Mesenteric fat pad (tissue), 1 donor: ENCODE measurements around the gene MTOR. TPM values are rescaled to one million over a fixed set of nuclear protein-coding genes. Genes with fewer than 3 reads are reported as not detected.
"Not testable (repeated sequence)": the region's sequence is repeated elsewhere in the genome, so short reads cannot be mapped to it uniquely, and the experiment has no call there.

ENCODE experiments used
- DNase-seq: peaks from one replicate; pipeline ENCODE4 v3.0.0-alpha.2; 2020; ENCODE audit warnings: low spot score
- total RNA-seq: library from RNA; stranded (reverse); fragmentation: NEBNext Ultra II Directional; extraction: Animal tissue kit (Norgen Biotek cat#: 25700); gene quantifications from one replicate; pipeline ENCODE4 v1.2.1, GENCODE V29; 2021
- donor health status: DM: yes; HTN: yes; CAD: no.

The MTOR gene
- total RNA-seq, 1 donor from 2014 or later = 35.1 TPM

DNA sequence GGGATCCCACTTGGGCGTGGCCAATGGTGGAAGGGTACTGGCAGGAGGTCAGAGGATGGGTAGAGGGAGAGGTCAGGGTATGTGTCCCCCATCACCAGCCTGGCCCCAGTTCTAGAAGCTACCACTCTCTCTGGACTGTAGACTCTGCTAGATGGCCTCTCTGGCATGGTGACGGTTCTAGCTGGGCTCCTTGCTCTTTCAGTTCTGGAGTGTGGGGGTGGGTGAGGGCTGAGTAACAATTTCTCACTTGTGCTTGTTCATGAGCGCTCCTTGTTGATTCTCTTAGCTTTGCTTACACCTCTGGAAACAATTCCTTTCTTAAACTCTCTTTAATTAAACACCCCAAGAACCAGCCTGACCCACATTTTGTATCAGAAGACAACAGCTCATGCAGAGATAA, 137.4 kb downstream of the MTOR start:
- DNase-seq = no peak

DNA sequence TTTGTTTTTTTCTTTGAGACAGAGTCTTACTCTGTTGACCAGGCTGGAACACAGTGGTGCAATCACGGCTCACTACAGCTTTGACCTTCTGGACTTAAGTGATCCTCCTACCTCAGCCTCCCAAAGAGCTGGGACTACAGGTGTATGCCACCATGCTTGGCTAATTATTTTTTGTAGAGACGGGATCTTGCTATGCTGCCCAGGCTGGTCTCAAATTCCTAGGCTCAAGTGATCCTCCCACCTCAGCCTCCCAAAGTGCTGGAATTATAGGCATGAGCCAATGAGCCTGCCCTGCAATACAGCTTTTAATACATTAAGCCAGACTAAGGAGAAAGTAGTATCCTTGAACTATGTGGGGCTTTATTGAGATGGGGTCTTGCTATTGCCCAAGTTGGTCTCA, 146.0 kb downstream of the MTOR start:
- no peak for DNase-seq

DNA sequence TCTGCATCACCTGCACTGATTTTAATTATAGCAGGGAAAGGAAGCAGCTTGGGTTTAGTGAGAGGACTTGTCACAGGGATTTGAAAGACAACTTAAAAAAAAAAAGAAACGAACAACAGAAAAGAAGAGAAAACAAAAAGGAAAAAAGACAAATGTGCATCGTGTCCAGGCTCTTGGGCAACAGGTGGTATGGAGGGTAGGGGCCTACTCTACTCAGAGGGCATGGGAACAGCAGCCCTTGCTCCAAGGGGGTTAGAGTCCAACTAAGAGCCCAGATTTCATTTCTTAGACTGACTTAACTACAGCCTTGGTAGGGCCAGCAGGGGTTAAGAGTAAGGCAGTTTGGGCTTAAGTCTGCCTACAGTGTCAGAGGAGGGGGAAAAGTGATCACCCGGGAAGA, 147.4 kb downstream of the MTOR start:
- DNase-seq = no peak

DNA sequence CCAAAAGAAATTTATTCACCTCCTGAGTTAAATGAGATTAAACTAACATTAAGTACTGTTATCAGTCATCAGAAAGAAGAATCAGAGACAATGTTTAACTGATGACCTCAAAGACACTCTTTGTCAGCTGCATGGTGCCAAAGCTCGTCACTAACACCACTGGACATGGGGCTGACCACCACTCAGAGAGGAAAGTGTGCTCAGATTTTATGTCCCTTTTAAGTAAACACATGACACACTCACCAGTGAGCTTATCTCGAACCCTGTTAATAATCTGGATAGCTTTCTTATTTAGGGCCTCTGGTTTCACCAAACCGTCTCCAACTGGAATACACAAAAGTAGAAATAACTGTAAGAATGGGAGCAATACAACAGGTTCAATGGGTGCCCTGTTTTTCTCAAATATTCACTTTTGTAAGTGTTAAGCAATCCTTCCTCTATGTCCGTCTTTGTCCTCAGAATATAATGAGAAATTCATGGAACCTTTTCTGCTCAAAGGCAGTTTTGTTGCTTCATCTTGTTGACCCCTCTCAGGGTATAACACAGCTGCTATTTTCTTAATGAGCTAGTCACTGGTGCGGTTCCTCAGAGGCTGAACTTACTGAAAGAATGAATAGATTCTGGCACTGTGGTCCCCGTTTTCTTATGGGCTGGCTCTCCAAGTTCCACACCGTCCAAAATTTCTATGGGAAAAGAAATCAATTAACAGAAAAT, 153.1 kb downstream of the MTOR start:
- no peak for DNase-seq

DNA sequence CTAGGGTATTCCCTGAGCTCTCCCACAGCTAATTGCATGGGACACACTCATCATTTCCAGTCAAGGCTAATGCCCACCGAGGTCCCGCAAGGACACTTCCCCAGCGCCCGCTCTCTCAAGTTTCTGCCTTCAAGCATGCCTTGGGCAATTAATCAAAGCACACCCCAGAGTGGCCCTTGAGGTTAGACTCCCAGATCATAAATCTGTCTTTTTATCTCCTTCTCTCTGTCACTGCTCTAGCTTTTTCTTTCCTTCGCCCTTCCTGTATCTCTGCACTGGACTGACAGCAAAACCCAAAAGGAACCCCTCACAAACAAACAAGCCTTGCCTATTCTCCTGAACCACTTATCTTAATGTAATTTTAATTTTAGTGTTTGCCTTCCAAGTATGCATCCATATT, 154.8 kb downstream of the MTOR start:
- no peak for DNase-seq

DNA sequence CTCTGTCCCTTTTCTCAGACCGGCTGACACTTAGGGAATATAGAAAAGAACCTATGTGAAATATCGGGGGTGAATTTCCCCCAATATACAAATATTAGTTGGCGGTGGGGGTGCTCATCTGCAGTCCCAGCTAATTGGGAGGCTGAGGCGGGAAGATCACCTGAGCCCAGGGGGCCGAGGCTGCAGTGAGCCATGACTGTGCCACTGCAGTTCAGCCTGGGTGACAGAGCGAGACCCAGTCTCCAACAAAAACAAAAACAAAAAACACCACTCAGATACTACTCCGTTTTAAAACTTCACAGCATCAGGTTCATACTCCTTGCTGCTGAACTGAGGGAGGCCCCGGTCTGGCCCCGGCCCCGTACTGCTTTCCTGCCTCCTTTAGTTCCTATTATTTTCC, 156.8 kb downstream of the MTOR start:
- DNase-seq = peak; percentile 82

DNA sequence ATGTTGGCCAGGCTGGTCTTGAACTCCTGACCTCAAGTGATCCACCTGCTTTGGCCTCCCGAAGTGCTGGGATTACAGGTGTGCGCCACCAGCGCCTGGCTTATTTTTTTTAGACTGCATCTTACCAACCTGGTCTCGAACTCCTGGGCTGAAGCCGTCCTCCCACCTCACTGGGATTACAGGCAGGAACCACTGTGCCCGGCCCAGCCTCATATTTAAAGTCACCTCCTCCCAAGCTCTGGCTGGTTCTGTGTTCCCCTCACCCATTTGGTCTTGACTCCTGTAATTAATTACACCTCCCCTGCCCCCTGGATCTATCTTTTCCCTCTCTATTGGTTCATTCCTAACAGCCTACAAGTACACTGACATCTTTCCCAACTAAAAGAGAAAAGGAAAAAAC, 161.0 kb downstream of the MTOR start:
- peak; percentile 35 for DNase-seq

DNA sequence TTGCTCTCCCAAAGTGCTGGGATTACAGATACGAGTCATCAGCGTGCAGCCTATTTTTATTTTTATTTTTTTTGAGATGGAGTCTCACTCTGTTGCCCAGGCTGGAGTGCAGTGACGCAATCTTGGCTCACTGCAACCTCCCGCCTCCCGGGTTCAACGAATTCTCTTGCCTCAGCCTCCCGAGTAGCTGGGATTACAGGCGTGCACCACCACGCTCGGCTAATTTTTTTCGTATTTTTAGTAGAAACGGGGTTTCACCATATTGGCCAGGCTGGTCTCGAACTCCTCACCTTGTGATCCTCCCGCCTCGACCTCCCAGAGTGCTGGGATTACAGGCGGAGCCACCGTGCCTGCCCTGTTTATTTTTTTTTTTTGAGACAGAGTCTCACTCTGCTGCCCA, 161.5 kb downstream of the MTOR start:
- DNase-seq = peak; percentile 33

DNA sequence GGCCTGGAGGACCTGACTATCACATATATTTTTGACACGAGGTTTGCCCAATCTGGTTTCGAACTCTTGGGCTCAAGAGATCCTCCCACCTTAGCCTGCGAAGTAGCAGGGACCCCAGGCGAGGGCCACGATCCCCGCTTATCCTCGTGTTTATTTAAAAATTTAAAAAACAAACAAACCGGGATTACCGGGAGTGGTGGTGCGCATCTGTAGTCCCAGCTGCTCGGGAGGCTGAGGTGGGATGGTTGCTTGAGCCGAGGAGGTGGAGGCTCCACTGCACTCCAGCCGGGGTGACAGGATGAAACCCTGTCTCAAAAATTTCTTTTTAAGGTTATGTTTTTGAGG, 162.2 kb downstream of the MTOR start:
- peak; percentile 33 for DNase-seq

DNA sequence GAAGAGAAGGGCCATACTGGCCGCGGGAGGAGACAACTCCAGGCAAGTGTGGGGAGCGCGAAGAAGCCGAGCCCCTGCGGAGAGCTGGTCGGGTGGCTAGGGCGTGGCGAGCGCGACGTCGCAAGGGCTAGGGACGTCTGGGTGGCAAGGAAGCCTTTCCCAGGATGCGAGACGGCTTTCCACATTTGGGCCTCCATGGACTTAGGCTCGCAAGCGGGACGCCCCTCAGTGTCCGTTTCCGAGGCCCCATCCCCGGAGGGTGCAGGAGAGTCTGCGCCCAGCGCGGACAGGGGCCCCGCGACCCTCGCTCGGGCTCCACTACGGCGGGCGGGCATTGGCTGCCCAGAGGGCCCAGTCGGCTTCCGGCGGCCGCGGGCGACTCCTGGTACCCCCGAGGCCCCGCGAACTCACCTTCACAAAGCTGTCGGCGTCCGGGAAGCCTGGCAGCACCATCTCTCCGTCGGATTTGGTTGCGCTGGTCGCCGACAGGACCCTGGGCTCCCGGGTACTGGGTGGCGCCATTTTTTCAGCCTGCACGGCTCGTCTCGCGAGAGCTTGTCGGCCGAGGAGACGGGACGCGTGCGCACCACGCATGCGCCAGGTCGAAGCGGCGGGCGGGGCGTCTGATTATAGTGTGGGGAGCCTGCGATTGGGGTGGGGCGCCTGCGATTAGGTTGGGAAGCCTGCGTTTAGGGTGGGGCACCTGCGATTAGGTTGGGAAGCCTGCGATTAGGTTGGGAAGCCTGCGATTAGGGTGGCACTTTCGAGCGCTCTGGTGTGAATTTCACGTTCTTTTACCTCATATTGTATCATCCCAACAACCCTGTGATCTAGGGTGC, 162.8 kb downstream of the MTOR start, which contains the start of gene EXOSC10:
Gene EXOSC10 (minus strand): TSS at position 560 of the 839 bp plus-strand sequence. CDS start 38 bp downstream, at position 522.
- peak; percentile 98 for DNase-seq

DNA sequence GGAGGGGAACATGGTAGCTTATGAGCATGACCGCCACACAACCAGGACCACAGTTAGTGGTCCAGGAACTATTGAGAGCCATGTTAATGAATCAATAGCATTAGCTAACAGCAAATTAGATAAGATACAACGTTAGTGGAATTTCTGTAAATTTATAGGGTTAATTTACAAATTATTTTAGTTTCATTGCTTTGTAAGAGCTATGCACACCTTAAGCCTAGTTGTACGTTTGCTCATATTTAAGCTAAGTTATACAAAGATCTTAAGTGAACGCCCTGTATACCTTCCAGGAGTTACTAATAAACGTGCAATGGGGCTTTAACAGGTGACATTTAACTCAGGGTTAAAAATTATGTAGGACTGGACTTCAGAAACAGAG, 163.4 kb downstream of the MTOR start:
- DNase-seq = no peak

DNA sequence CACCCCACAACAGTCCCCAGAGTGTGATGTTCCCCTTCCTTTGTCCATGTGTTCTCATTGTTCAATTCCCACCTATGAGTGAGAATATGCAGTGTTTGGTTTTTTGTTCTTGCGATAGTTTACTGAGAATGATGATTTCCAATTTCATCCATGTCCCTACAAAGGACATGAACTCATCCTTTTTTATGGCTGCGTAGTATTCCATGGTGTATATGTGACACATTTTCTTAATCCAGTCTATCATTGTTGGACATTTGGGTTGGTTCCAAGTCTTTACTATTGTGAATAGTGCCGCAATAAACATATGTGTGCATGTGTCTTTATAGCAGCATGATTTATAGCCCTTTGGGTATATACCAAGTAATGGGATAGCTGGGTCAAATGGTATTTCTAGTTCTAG, 178.6 kb downstream of the MTOR start:
- not testable (repeated sequence) for DNase-seq

DNA sequence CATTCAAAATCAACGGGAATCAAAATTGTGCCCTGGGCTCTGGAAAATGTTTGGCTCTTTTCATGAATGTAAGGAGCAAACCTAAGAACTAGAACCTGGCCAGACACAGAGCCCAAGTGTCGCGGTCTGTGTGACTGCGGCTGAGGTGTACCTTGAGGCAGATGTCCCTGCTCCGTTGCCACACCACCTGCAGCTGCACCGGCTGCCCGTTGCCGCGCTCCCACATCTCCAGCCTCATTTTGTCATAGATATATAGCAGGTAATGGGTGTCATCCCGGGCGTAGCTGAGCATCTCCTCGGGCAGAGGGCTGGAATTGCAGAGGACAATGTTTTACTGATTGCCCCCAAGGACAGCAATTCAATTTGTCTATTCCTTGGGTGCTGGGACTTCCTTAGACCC, 181.4 kb downstream of the MTOR start:
- DNase-seq = peak; percentile 71

DNA sequence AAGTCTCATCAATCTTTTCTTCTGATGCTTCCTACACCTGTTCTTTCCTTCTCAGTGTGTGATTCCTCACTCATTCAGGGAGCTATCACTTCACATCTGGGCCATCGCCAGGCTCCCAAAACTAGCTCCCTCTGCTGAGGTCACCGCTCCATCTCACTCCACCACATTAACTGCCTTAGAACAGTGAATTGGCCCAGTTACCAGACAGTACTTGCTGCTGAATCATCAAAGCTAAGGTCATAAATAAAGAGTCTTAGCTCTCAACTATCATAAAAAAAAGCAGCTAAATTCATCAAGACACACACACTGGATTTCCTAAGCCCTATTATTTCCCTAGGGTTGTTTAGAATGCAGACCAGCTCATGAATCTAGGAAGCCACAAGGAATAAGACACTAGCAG, 183.7 kb downstream of the MTOR start:
- no peak for DNase-seq

DNA sequence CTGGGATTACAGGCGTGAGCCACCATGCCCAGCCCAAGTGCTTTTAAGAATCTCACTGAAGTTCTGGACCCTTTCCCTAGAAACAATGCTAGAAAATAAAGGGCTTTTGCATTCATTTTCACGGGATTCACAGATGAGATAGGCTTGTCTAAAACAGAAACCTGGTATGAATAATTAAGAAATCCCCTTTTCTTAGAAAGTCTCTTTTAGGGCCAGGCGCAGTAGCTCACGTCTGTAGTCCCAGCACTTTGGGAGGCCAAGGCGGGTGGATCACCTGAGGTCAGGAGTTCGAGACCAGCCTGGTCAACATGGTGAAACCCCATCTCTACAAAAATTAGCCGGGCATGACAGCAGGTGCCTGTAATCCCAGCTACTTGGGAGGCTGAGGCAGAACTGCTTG, 189.0 kb downstream of the MTOR start:
- peak; percentile 22 for DNase-seq

DNA sequence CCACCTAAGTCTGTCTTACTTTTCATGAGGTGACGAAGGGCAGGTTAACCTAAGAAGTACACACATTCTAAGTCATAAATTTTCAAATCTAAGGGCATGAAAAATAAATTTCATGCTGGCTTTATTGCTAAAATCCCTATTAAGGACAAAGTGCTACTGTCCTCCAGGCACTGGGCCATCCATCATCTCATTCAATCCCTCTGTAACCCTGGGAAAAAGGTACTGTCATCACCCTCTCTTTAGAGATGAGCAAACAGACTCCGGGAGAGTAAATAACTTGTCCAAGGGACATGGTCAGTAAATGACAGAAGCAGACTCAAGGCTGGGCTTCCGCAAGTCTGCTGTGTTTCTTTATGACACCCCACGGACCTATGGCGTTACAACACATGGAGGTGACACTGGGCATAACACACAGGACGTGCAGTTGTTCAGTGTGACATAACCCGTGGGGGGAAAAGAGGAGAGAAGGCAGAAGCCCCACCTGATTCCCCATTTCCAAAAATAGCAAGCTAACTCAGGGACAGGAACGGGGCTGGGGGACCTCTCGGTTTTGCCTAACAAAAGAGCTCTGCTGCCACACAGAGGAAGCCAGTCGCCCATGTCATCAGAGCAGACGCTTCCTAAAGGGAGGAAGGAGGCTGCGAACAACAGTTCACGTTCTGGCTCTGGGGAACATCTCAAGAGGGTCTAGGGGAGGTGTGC, 190.0 kb downstream of the MTOR start:
- peak; percentile 39 for DNase-seq

DNA sequence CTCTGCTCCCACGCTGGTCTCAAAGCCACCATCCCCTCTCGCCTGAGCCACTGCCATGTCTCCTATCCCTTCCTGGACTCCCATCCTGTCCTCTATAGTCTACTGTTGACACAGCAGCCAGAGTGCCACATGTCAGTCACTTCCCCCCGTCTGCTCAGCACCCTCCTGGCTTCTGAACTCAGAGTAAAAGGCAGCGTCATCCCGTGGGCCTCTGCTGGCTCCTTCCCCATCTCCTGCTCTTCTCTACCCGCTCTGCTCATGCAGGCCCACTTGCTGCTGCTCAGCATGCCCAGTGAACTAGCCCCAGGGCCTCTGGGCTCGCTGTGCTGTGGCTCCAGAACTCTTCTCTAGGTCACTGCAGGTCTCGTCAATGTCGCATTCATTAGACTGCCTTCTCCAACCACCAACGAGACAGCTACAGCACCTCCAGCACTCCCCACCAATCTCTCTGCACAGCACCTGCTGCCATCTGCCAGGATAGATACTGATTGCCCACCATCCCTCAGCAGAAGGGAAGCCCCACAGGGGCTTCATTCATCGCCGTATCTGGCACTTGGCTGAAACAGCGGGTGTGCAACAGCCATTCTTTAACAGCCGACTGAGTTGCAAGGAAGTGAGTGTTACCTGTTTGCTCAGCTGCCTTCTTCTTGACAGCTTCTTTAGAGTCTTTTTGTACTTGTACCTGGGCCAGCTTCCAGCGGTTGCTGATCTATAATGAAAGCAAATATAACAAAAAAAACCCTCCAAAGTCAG, 190.7 kb downstream of the MTOR start:
- peak; percentile 86 for DNase-seq

DNA sequence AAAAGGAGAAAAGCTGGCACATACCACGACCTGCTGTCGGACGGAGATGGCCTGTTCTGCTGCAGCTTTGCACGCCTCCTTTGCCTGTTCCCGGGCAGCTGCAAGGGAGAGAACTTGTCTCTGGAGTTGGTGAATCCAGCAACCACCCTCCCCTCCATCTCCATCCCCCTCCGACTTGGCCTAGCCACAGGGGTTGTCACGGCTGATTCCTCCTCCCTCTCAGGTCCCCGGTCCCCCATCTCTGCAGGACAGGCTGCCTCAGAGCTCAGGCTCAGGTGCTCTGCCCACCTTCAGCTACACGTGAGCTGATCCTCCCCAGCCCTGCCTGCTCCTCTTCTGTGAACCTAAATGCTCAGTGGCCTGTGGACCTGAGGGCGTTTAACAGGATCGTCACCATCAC, 191.5 kb downstream of the MTOR start:
- DNase-seq = peak; percentile 76

DNA sequence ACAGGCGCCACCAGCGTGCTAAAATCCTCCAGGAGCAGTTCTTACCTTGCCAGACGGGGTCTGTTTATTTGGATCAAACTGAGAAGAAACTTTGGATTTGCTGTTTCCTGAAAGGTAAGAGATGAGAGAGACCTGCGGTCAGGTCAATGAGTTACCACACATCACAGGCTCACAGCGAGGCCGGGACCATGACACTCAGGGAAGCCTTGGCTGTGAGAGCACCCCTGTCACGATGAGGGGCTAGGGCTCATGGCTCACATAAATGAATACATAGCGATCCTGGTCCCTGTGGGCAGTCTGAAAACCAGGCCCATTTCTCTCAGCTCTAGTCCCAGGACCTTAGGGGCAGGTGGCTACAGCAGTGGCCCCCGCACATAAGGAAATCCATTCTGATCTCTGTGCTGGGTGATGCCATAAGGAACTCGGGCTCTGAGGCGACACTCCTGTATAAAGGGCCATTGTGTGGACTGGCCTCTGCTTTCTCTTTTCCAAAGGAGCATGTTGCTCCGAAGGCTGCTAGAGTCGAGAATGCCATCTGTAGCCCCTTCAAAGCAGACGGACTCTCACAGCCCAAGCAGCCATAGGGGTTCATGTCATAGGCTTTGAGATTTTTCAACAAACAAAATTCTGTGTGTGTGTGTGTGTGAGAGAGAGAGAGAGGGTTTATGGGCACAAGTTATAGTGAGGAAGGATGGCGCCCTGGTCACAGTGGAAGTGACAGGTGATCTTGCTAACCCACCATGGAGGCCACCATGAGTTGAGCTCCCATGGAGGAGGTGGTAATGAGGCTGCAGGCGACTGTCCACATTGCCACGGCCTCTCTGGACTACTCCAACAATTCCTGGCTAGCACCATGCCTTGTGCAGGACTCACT, 193.5 kb downstream of the MTOR start:
- DNase-seq = peak; percentile 74
